Astrocyte of the spinal cord (primary cell): Measurements from ENCODE around the gene OVOL2.

ENCODE experiments used
- DNase-seq: peaks from one replicate; pipeline ENCODE4 v3.0.0; 2011; ENCODE audit warnings: low read depth, low spot score
- H3K4me3 ChIP-seq: 2 replicates; pipeline ENCODE4 v1.5.1; 2011; ENCODE audit warnings: low read depth, mild to moderate bottlenecking, low read length, moderate library complexity
- CTCF ChIP-seq: IDR thresholded peaks from 2 replicates; pipeline ENCODE4 v1.5.1; 2012; ENCODE audit warnings: low read depth, mild to moderate bottlenecking, low read length, inconsistent platforms
- in situ Hi-C: cut with HindIII; loops from 2 replicates; pipeline ENCODE4 v1.10.0; 2017; ENCODE audit warnings: low sequenced_read_pairs

The OVOL2 gene

GRCh38 chr20:18057994-18058349, 256 bp upstream of the OVOL2 start:
- DNase-seq = no peak
- H3K4me3 ChIP-seq = no peak overlapping the region
- in situ Hi-C loops = no loop called here
- TF ChIP-seq CTCF = no peak

- in situ Hi-C loops = no loop called here
- no peak for TF ChIP-seq CTCF
- DNase-seq = no peak
- H3K4me3 ChIP-seq = no peak overlapping the region
These were observed 1.3 kb downstream of the OVOL2 start for GRCh38 chr20:18056174-18057100.

GRCh38 chr20:18055261-18055660, 2.5 kb downstream of the OVOL2 start:
- TF ChIP-seq CTCF = no peak
- DNase-seq = no peak
- in situ Hi-C loops = no loop called here
- no peak overlapping the region for H3K4me3 ChIP-seq

GRCh38 chr20:18052856-18053255, 4.9 kb downstream of the OVOL2 start:
- no peak for TF ChIP-seq CTCF
- DNase-seq = no peak
- in situ Hi-C loops = no loop called here
- no peak overlapping the region for H3K4me3 ChIP-seq

- DNase-seq = no peak
- no peak for TF ChIP-seq CTCF
- in situ Hi-C loops = no loop called here
- H3K4me3 ChIP-seq = no peak overlapping the region
These were observed 7.1 kb downstream of the OVOL2 start for GRCh38 chr20:18050628-18051027.

GRCh38 chr20:18048176-18048575, 9.5 kb downstream of the OVOL2 start:
- in situ Hi-C loops = no loop called here
- DNase-seq = no peak
- no peak overlapping the region for H3K4me3 ChIP-seq
- TF ChIP-seq CTCF = no peak
